GM18907 (cell line): ENCODE results near the gene SLC16A10.
A peak's percentile ranks its signal among the peaks of the same experiment; 100 is the strongest.
"Not testable (repeated sequence)": the region's sequence is repeated elsewhere in the genome, so short reads cannot be mapped to it uniquely, and the experiment has no call there.

ENCODE experiments used
- ATAC-seq: cut with Tn5 transposase; IDR thresholded peaks from one replicate; pipeline ENCODE4 v1.9.1; 2021; ENCODE audit warnings: mild to moderate bottlenecking, moderate library complexity; ENCODE audit not compliant: unreplicated experiment

Gene SLC16A10

DNA sequence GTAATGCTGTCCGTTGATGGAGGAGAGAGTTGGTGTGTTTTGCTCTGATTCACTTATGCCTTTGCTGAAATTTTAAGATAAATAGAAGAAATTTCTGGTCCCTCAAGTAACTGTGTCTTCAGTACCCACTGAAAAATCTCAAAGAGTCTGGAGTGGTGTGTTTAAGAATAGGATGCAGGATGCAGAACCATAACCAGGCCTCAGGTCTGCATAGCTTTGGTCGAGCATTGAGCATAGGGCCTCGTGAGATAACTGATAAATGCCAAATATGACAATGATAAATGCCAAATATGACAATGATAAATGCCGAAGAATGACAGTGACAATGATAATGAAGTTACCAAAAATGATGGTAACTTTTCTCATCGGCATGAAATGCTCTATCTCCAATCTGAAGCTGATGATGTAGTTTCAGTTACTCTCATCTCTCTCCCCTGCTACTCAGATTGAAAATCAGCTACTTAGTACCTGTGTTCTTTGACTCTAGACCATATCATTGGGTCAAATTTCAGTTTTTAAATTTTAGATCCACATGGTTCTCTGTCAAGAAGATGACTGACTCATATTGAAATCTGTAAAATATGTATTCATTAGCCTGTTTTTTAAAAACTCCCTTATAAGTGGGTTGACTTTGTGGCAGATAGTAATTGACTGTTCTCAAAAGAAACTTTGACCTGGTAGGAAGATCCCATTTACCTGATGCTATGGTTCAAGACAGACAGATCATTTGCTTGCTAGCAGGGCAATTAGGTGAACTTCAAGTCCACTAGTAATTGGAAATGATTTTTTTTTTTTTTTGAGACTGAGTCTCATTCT, 96.6 kb downstream of the SLC16A10 start:
- peak; percentile 65 for ATAC-seq

GRCh38 chr6:111184827-111185532, 97.7 kb downstream of the SLC16A10 start:
- no peak for ATAC-seq

DNA sequence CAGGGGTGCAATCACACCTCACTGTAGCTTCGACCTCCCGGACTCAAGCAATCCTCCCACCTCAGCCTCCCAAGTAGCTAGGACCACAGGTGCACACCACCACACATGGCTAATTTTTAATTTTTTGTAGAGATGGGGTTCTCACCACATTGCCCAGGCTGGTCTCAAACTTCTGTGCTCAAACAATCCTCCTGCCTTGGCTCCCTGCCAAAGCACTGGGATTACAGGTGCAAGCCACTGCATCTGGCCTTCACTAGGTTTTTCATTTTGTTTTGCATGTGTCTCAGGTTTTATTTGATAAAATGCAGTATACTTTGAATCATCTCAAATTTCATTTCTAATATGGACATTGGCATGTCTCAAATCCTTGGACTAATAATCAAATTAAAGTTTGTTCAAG, 98.7 kb downstream of the SLC16A10 start:
- ATAC-seq, result no peak

- no peak for ATAC-seq
These were observed 100.6 kb downstream of the SLC16A10 start for GRCh38 chr6:111187874-111188273.

DNA sequence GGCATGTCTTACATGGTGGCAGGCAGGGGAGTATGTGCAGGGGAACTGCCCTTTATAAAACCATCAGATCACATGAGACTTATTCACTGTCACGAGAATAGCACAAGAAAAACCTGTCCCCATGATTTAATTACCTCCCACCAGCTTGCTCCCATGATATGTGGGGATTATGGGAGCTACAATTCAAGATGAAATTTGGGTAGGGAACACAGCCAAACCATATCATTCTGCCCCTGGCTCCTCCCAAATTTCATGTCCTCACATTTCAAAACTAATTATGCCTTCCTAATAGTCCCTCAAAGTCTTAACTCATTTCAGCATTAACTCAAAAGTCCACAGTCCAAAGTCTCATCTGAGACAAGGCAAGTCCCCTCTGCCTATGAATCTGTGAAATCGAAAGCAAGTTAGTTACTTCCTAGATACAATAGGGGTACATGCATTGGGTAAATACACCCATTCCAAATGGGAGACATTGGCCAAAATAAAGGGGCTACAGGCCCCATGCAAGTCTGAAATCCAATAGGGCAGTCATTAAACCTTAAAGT, 102.4 kb downstream of the SLC16A10 start:
- ATAC-seq, result not testable (repeated sequence)

GRCh38 chr6:111190637-111191036, 103.3 kb downstream of the SLC16A10 start:
- ATAC-seq, result no peak

GRCh38 chr6:111191136-111191535, 103.8 kb downstream of the SLC16A10 start:
- ATAC-seq, result not testable (repeated sequence)

DNA sequence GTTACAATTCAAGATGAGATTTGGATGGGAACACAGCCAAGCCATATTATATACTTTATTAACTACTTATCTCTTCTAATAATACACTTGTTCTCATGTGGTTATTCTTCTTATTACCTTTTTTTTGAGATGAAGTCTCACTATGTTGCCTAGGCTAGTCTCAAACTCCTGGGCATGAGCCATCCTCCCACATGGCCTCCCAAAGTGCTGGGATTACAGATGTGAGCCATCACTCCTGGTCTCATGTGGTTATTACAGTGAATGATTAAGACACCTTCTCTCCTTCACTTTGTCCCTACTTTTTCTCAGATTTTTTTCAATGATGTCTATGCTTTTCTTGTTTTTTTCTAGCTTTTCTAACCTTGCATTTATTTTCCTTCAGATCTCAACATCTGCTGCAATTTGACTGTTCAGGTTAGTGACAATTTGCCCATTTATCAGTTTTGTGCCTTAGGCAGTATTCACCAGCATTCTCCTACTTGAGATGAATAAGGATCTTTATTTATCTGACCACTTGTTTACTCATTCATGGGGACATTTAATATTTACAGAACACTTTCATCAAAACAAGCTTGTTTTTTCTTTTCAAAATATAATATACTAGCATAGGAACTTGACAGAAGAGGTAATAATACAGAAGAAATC, 105.7 kb downstream of the SLC16A10 start:
- no peak for ATAC-seq

DNA sequence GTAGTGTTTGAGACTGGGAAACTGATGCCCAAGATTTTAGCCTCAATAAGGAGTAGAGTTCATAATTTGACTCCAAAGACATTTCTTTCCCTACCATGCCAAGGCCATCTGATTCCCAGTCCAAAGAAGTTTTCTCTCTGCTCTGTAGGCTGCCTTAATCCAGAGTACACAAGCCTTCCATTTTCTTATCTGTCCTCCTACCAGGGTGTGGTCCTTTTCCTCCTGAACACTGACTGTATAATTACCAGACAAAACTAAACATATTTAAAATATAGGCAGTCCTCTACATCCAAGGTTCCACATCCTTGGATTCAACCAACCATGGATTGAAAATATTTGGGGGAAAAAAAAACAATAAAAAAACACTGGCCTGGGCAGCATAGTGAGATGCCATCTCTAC, 108.4 kb downstream of the SLC16A10 start:
- no peak for ATAC-seq

DNA sequence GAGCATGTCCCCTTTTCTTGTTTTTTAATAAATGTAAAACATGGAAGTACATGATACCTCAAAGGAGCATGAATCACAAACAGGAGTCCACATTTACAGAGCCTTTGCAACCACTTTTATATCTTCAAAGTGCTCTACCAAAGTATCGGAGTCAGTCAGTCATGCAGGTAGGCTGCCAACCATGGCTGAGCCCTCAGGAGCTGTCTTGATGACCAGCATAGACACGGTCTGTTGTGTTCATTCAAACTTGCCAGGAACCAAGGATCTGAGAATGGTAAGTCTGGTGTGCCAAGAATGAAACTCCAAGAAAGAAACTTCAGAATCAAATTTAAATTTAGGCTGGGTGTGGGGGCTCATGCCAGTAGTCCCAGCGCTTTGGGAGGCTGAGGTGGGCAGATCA, 111.5 kb downstream of the SLC16A10 start:
- no peak for ATAC-seq

GRCh38 chr6:111199935-111200334, 112.6 kb downstream of the SLC16A10 start:
- ATAC-seq, result no peak

DNA sequence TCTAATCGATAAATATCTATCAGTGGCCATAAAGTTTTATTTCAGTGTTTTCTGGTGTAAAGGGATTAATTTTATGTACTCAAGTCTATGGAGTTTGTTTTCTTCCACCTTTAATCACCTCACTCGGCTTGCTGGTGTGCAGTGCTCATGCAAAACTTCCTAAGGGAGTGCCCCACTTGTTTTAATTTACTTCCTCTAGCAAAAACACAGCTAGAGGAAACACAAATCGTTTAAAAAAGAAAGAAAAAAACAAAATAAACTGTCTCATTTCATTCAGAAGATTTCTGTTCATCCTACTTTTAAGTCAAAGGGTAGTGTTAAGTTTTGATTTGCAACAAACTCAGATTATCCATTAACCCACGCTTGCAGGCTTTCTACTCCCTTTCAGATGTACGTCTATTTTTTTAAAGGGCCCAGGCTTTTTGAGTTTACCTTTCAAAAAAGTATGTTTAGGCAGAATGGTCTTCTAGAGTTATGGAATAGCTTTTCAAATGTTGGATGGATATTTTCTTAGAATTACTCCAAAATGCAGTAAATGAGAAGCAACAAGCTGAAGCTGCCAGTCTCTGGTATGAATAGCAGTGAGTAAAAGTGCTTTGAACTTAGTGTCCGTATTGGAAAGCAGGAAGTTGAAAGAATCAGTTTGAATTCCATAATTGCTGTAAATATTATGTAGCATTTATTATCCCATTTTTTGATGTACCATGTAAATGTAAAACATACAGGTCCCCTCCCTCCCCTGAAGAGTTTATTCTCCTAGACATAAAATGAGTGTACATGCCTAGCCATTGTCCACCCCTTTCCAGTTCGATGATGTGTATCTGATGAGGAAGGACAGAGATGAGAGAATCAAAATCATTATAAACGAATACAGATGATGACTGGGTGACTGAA, 113.3 kb downstream of the SLC16A10 start:
- no peak for ATAC-seq

GRCh38 chr6:111201244-111201554, 113.9 kb downstream of the SLC16A10 start:
- no peak for ATAC-seq

GRCh38 chr6:111201764-111202163, 114.5 kb downstream of the SLC16A10 start:
- no peak for ATAC-seq

GRCh38 chr6:111203539-111203938, 116.2 kb downstream of the SLC16A10 start:
- ATAC-seq, result not testable (repeated sequence)

- ATAC-seq, result no peak
These were observed 117.0 kb downstream of the SLC16A10 start for GRCh38 chr6:111204305-111204704.

- ATAC-seq, result no peak
These were observed 117.6 kb downstream of the SLC16A10 start for GRCh38 chr6:111204881-111205280.

- no peak for ATAC-seq
These were observed 118.2 kb downstream of the SLC16A10 start for GRCh38 chr6:111205502-111205901.

DNA sequence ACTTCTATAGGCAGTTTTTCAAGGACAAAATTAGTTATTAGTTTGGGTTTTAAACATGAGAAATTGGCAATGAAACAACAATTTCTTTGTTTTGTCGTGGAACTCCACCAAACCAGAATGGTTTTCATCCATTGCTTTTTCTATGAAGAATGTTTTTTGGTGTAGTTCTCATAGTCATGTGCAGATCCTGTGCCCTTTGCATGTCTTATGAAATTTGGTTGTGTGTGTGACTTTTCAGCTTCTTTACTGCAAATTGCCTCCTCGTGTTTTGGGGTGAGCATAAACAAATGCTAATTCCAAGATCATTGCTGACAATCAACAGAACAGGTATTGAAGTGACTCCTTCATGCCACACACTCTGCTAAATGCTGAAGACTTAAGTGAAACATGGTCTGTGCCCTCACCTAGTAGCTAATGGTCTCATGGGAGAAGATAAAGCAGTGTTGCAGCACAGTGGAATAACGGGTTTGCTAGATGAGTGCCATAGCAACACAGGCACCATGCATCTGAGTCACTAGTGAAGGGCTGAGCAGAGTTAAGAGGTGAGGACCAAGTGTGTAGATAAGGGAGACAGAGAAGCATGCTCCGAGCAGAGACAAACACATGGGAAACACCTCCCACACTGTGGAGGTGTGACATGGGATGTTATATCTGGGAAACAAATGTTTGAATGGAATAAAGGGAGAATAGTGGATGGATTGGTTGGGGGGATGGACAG, 120.0 kb downstream of the SLC16A10 start:
- ATAC-seq, result no peak

DNA sequence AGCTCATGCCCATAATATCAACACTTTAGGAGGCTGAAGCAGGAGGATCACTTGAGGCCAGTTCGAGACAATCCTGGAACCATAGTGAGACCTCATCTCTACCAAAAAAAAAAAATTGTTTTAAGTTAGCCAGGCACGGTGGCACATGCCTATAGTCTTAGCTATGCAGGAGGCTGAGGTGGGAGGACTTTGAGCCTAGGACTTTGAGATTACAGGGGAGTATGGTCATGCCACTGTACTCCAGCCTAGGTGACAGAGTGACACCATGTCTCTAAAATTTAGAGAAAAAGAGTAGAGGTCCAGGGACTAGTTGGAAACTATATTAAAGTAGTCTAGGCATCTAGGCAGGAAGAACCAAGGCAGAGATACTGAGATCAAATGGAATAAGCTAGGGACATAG, 121.6 kb downstream of the SLC16A10 start:
- ATAC-seq, result no peak
